ES-I3 (cell line): Measurements from ENCODE around the gene RPS28.
"Not testable (repeated sequence)": the region's sequence is repeated elsewhere in the genome, so short reads cannot be mapped to it uniquely, and the experiment has no call there.

Source experiments
- H3K36me3 ChIP-seq: 2 replicates; pipeline ENCODE4 v1.6.1; 2013; ENCODE audit warnings: mild to moderate bottlenecking, low read length, control low read depth, moderate library complexity; ENCODE audit not compliant: insufficient read depth
- H3K4me1 ChIP-seq: 2 replicates; pipeline ENCODE4 v1.6.1; 2013; ENCODE audit warnings: mild to moderate bottlenecking, control low read depth, low read length; ENCODE audit not compliant: insufficient read depth
- H3K9ac ChIP-seq: 2 replicates; pipeline ENCODE4 v1.6.1; 2013; ENCODE audit warnings: low read depth, mild to moderate bottlenecking, low read length, moderate library complexity
- H3K9me3 ChIP-seq: 2 replicates; pipeline ENCODE4 v1.6.1; 2013; ENCODE audit warnings: mild to moderate bottlenecking, low read length, moderate library complexity; ENCODE audit not compliant: control insufficient read depth, insufficient read depth

RPS28 gene

GRCh38 chr19:8342684-8343482, 21.6 kb downstream of the RPS28 start, which contains the start of gene KANK3:
Gene KANK3 (minus strand): TSS chr19:8343262. CDS start chr19:8337828, 5,434 bp downstream.
- Histone ChIP-seq H3K4me1 (peaks cover 3% of the 10 kb centered on the region; the same call in 1 of the 2 replicates), H3K9ac (peak within 1 kb of the TSS; percentile 89), H3K9me3 (no peaks in the 10 kb centered on the region), H3K36me3 (no peaks in the 10 kb centered on the region)

- peaks cover 3% of the 10 kb centered on the region; the same call in 1 of the 2 replicates for H3K4me1 ChIP-seq
- H3K9ac ChIP-seq, result peak overlapping the region; percentile 65; the same call in 1 of the 2 replicates
- no peaks in the 10 kb centered on the region for H3K36me3 ChIP-seq
- no peaks in the 10 kb centered on the region for H3K9me3 ChIP-seq
These were observed 22.2 kb downstream of the RPS28 start for GRCh38 chr19:8343483-8343844.

GRCh38 chr19:8349629-8350372, 28.5 kb downstream of the RPS28 start:
- not testable (repeated sequence) for H3K36me3 ChIP-seq

GRCh38 chr19:8352134-8352827, 31.0 kb downstream of the RPS28 start:
- H3K9ac ChIP-seq, result peak overlapping the region; percentile 31; the same call in 1 of the 2 replicates
- no peaks in the 10 kb centered on the region for H3K4me1 ChIP-seq
- H3K36me3 ChIP-seq, result no peaks in the 10 kb centered on the region
- H3K9me3 ChIP-seq, result no peaks in the 10 kb centered on the region

More at GRCh38 chr19:8349629-8350372, 28.5 kb downstream of the RPS28 start:
- H3K9me3 ChIP-seq, H3K4me1 ChIP-seq, H3K9ac ChIP-seq: not testable (repeated sequence)

GRCh38 chr19:8352845-8353244, 31.5 kb downstream of the RPS28 start:
- H3K4me1 ChIP-seq, H3K9ac ChIP-seq, H3K36me3 ChIP-seq, H3K9me3 ChIP-seq: not testable (repeated sequence)

GRCh38 chr19:8355631-8356402, 34.5 kb downstream of the RPS28 start:
- no peaks in the 10 kb centered on the region for H3K36me3 ChIP-seq
- H3K9ac ChIP-seq, result no peak overlapping the region
- H3K4me1 ChIP-seq, result no peaks in the 10 kb centered on the region
- no peaks in the 10 kb centered on the region for H3K9me3 ChIP-seq

- H3K9ac ChIP-seq, result no peak overlapping the region
- no peaks in the 10 kb centered on the region for H3K9me3 ChIP-seq
- no peaks in the 10 kb centered on the region for H3K36me3 ChIP-seq
- H3K4me1 ChIP-seq, result no peaks in the 10 kb centered on the region
These were observed 35.8 kb downstream of the RPS28 start for GRCh38 chr19:8357007-8357521.

GRCh38 chr19:8358948-8359347, 37.7 kb downstream of the RPS28 start:
- no peaks in the 10 kb centered on the region for H3K9me3 ChIP-seq
- no peak overlapping the region for H3K9ac ChIP-seq
- no peaks in the 10 kb centered on the region for H3K36me3 ChIP-seq
- H3K4me1 ChIP-seq, result no peaks in the 10 kb centered on the region; the same call in 1 of the 2 replicates

- H3K4me1 ChIP-seq, result no peaks in the 10 kb centered on the region; the same call in 1 of the 2 replicates
- no peaks in the 10 kb centered on the region for H3K36me3 ChIP-seq
- no peaks in the 10 kb centered on the region for H3K9me3 ChIP-seq
- H3K9ac ChIP-seq, result no peak overlapping the region
These were observed 38.9 kb downstream of the RPS28 start for GRCh38 chr19:8360196-8360595.

GRCh38 chr19:8361921-8362793, 40.9 kb downstream of the RPS28 start:
- Histone ChIP-seq H3K9ac (no peak overlapping the region), H3K36me3 (no peaks in the 10 kb centered on the region), H3K9me3 (no peaks in the 10 kb centered on the region), H3K4me1 (peaks cover 13% of the 10 kb centered on the region; the same call in 1 of the 2 replicates)

- Histone ChIP-seq H3K9me3 (no peaks in the 10 kb centered on the region), H3K36me3 (no peaks in the 10 kb centered on the region; the same call in 1 of the 2 replicates), H3K9ac (peak within 1 kb of the TSS; percentile 72), H3K4me1 (peaks cover 14% of the 10 kb centered on the region; the same call in 1 of the 2 replicates)
These were observed 42.8 kb downstream of the RPS28 start, which contains the start of gene ANGPTL4 for GRCh38 chr19:8363803-8364771. Gene ANGPTL4 (plus strand): TSS chr19:8364155. CDS start chr19:8364322, 167 bp downstream.

GRCh38 chr19:8366121-8366581, 44.9 kb downstream of the RPS28 start:
- Histone ChIP-seq H3K9ac (no peak overlapping the region), H3K36me3 (no peaks in the 10 kb centered on the region; the same call in 1 of the 2 replicates), H3K4me1 (peaks cover 18% of the 10 kb centered on the region; the same call in 1 of the 2 replicates), H3K9me3 (no peaks in the 10 kb centered on the region)
